BLaER1 treated with 17β-estradiol and CSF1 and Interleukin-3, amounts not matched to agents 10 nM and 100 nM (cell line): ENCODE results near the gene KIN.
"Not testable (repeated sequence)": the region's sequence is repeated elsewhere in the genome, so short reads cannot be mapped to it uniquely, and the experiment has no call there.

Experiments used
- H3K27ac ChIP-seq, 11 experiments: shearing (Covaris generic); formaldehyde crosslinking; 2 replicates each; pipeline ENCODE4 v1.8.1; 2022
- H3K27me3 ChIP-seq, 11 experiments: shearing (Covaris generic); formaldehyde crosslinking; 2 replicates each; pipeline ENCODE4 v1.8.1; 2022
- H3K36me3 ChIP-seq, 11 experiments: shearing (Covaris generic); formaldehyde crosslinking; 2 replicates each; pipeline ENCODE4 v1.8.1; 2022
- H3K4me1 ChIP-seq, 10 experiments: shearing (Covaris generic); formaldehyde crosslinking; 2 replicates each; pipeline ENCODE4 v1.8.1; 2022
- H3K4me2 ChIP-seq, 11 experiments: shearing (Covaris generic); formaldehyde crosslinking; 2 replicates each; pipeline ENCODE4 v1.8.1; 2022
- H3K4me3 ChIP-seq, 10 experiments: shearing (Covaris generic); formaldehyde crosslinking; 2 replicates each; pipeline ENCODE4 v1.8.1; 2022
- H3K9ac ChIP-seq, 11 experiments: shearing (Covaris generic); formaldehyde crosslinking; 2 replicates each; pipeline ENCODE4 v1.8.1; 2022
- H3K9me3 ChIP-seq, 11 experiments: shearing (Covaris generic); formaldehyde crosslinking; replicated peaks in 1 of 11; 2 replicates each; pipeline ENCODE4 v1.8.1; 2022
- H4K20me1 ChIP-seq, 11 experiments: shearing (Covaris generic); formaldehyde crosslinking; 2 replicates each; pipeline ENCODE4 v1.8.1; 2022
- Cebpa-rat ChIP-seq, 11 experiments: shearing (Covaris generic); IDR thresholded peaks; 2 replicates each; pipeline ENCODE4 v1.8.1; 2022

KIN gene

GRCh38 chr10:7722927-7723529, 64.8 kb downstream of the KIN start:
- Histone ChIP-seq H3K27me3 (no peaks in the 10 kb centered on the region), H3K9me3 (no peaks in the 10 kb centered on the region), H3K4me1 (peaks cover 0 to 5% (median 0%) of the 10 kb centered on the region in 10 experiments; a peak in 1 of 20 replicates), H4K20me1 (no peaks in the 10 kb centered on the region), H3K4me2 (no peak overlapping the region), H3K27ac (no peak overlapping the region), H3K9ac (no peak overlapping the region), H3K4me3 (no peak overlapping the region), H3K36me3 (no peaks in the 10 kb centered on the region)
- TF ChIP-seq Cebpa-rat (IDR thresholded peaks at IDR 0.05), result no peak

GRCh38 chr10:7720478-7720877, 67.3 kb downstream of the KIN start:
- H3K9me3 ChIP-seq, result no peaks in the 10 kb centered on the region
- no peaks in the 10 kb centered on the region for H4K20me1 ChIP-seq
- no peak overlapping the region for H3K27ac ChIP-seq
- H3K4me3 ChIP-seq, result no peak overlapping the region
- H3K9ac ChIP-seq, result no peak overlapping the region
- H3K36me3 ChIP-seq, result no peaks in the 10 kb centered on the region
- H3K27me3 ChIP-seq, result no peaks in the 10 kb centered on the region
- peaks cover 0 to 5% (median 0%) of the 10 kb centered on the region in 10 experiments; a peak in 1 of 20 replicates for H3K4me1 ChIP-seq
- 0 out of 22 replicates have a peak overlapping the region, but pooled peaks of 1 of the 11 experiments have one; percentile 14 for H3K4me2 ChIP-seq
- TF ChIP-seq Cebpa-rat (IDR thresholded peaks at IDR 0.05), result no peak

- Histone ChIP-seq H3K27me3 (no peaks in the 10 kb centered on the region), H3K36me3 (no peaks in the 10 kb centered on the region), H3K4me3 (no peak overlapping the region), H3K9me3 (no peaks in the 10 kb centered on the region), H3K27ac (no peak overlapping the region), H4K20me1 (no peaks in the 10 kb centered on the region), H3K9ac (no peak overlapping the region), H3K4me1 (peaks cover 0 to 5% (median 0%) of the 10 kb centered on the region in 10 experiments; a peak in 1 of 20 replicates), H3K4me2 (no peak overlapping the region)
- no peak for TF ChIP-seq Cebpa-rat (IDR thresholded peaks at IDR 0.05)
These were observed 69.1 kb downstream of the KIN start for GRCh38 chr10:7718685-7719084.

GRCh38 chr10:7717767-7718166, 70.0 kb downstream of the KIN start:
- no peaks in the 10 kb centered on the region for H3K27me3 ChIP-seq
- no peak overlapping the region for H3K4me3 ChIP-seq
- TF ChIP-seq Cebpa-rat (IDR thresholded peaks at IDR 0.05), result no peak
- no peaks in the 10 kb centered on the region for H3K9me3 ChIP-seq
- H3K4me2 ChIP-seq, result no peak overlapping the region
- H3K9ac ChIP-seq, result no peak overlapping the region
- H3K27ac ChIP-seq, result no peak overlapping the region
- no peaks in the 10 kb centered on the region for H4K20me1 ChIP-seq
- H3K4me1 ChIP-seq, result peaks cover 0 to 5% (median 0%) of the 10 kb centered on the region in 10 experiments; a peak in 1 of 20 replicates
- no peaks in the 10 kb centered on the region for H3K36me3 ChIP-seq

GRCh38 chr10:7715515-7715914, 72.3 kb downstream of the KIN start:
- Histone ChIP-seq H3K4me1 (peaks cover 0 to 4% (median 0%) of the 10 kb centered on the region in 10 experiments; a peak in 1 of 20 replicates), H3K9ac (no peak overlapping the region), H4K20me1 (no peaks in the 10 kb centered on the region), H3K4me2 (no peak overlapping the region), H3K27me3 (no peaks in the 10 kb centered on the region), H3K36me3 (no peaks in the 10 kb centered on the region), H3K9me3 (0 out of 22 replicates have a peak, but pooled peaks cover 0 to 8% (median 0%) of the 10 kb centered on the region in 11 experiments), H3K27ac (no peak overlapping the region), H3K4me3 (no peak overlapping the region)
- peak in 2 of 11 experiments; percentile 20 to 59; a peak in 3 of 22 replicates for TF ChIP-seq Cebpa-rat (IDR thresholded peaks at IDR 0.05)

- H3K27me3 ChIP-seq, H3K36me3 ChIP-seq, H3K4me2 ChIP-seq, H4K20me1 ChIP-seq, H3K27ac ChIP-seq, H3K9me3 ChIP-seq, H3K9ac ChIP-seq, H3K4me1 ChIP-seq, H3K4me3 ChIP-seq: not testable (repeated sequence)
These were observed 76.7 kb downstream of the KIN start for GRCh38 chr10:7711075-7711474.

- Histone ChIP-seq H3K27me3 (no peaks in the 10 kb centered on the region), H3K9me3 (0 out of 22 replicates have a peak, but pooled peaks cover 0 to 8% (median 0%) of the 10 kb centered on the region in 11 experiments), H3K4me3 (no peak overlapping the region), H3K36me3 (no peaks in the 10 kb centered on the region), H4K20me1 (no peaks in the 10 kb centered on the region), H3K27ac (no peak overlapping the region), H3K4me1 (0 out of 20 replicates have a peak, but pooled peaks cover 0 to 4% (median 0%) of the 10 kb centered on the region in 10 experiments), H3K9ac (no peak overlapping the region), H3K4me2 (no peak overlapping the region)
- no peak for TF ChIP-seq Cebpa-rat (IDR thresholded peaks at IDR 0.05)
These were observed 77.3 kb downstream of the KIN start for GRCh38 chr10:7710446-7710845.

GRCh38 chr10:7708832-7709231, 79.0 kb downstream of the KIN start:
- TF ChIP-seq Cebpa-rat (IDR thresholded peaks at IDR 0.05), result no peak
- no peak overlapping the region for H3K4me3 ChIP-seq
- H3K9ac ChIP-seq, result no peak overlapping the region
- no peaks in the 10 kb centered on the region for H3K27me3 ChIP-seq
- no peaks in the 10 kb centered on the region for H4K20me1 ChIP-seq
- no peak overlapping the region for H3K27ac ChIP-seq
- 0 out of 22 replicates have a peak, but pooled peaks cover 0 to 8% (median 0%) of the 10 kb centered on the region in 11 experiments for H3K9me3 ChIP-seq
- H3K4me2 ChIP-seq, result no peak overlapping the region
- no peaks in the 10 kb centered on the region for H3K4me1 ChIP-seq
- H3K36me3 ChIP-seq, result no peaks in the 10 kb centered on the region

- no peak overlapping the region for H3K4me3 ChIP-seq
- H3K36me3 ChIP-seq, result no peaks in the 10 kb centered on the region
- no peaks in the 10 kb centered on the region for H3K27me3 ChIP-seq
- H3K9ac ChIP-seq, result no peak overlapping the region
- no peaks in the 10 kb centered on the region for H4K20me1 ChIP-seq
- no peak for TF ChIP-seq Cebpa-rat (IDR thresholded peaks at IDR 0.05)
- no peaks in the 10 kb centered on the region for H3K4me1 ChIP-seq
- no peak overlapping the region for H3K27ac ChIP-seq
- H3K9me3 ChIP-seq, result 0 out of 22 replicates have a peak, but pooled peaks cover 0 to 8% (median 0%) of the 10 kb centered on the region in 11 experiments
- H3K4me2 ChIP-seq, result no peak overlapping the region
These were observed 79.8 kb downstream of the KIN start for GRCh38 chr10:7707858-7708622.
